MCF 10A (cell line): ENCODE results near the gene VAV2. TPM values are rescaled to one million over a fixed set of nuclear protein-coding genes. Genes with fewer than 3 reads are reported as not detected.

ENCODE experiments used
- BruUV-seq: library from RNA; stranded (reverse); fragments of 400-500 nt; replicated peaks from 2 replicates; lab custom pipeline; 2021; lab: Mats Ljungman, UMichigan
- CTCF ChIA-PET: fragments of 300-600 bp; sonication (Branson Sonifier 250); formaldehyde crosslinking; extraction: SDS; loops from one replicate; lab custom pipeline; 2021; ENCODE audit warnings: antibody characterized with exemption, inconsistent platforms; lab: Yijun Ruan, JAX
- POLR2A ChIA-PET: fragments of 300-600, 350-650 bp; sonication (Branson Sonifier 250); formaldehyde crosslinking; extraction: SDS; loops from one replicate; lab custom pipeline; 2020; ENCODE audit warnings: antibody characterized with exemption, inconsistent platforms; lab: Yijun Ruan, JAX
- DNase-seq: peaks from one replicate; pipeline ENCODE4 v3.0.0-alpha.2; 2018; ENCODE audit not compliant: unreplicated experiment
- H3K27ac Mint-ChIP-seq: one replicate; pipeline ENCODE4 v1.8.0; 2022; ENCODE audit warnings: mild to moderate bottlenecking, low read depth, mixed read lengths; ENCODE audit not compliant: unreplicated experiment
- H3K27me3 Mint-ChIP-seq: one replicate; pipeline ENCODE4 v1.8.0; 2022; ENCODE audit warnings: mixed read lengths; ENCODE audit not compliant: insufficient read depth, unreplicated experiment
- H3K36me3 Mint-ChIP-seq: one replicate; pipeline ENCODE4 v1.8.0; 2022; ENCODE audit warnings: mild to moderate bottlenecking, moderate library complexity, mixed read lengths; ENCODE audit not compliant: insufficient read depth, unreplicated experiment
- H3K4me1 Mint-ChIP-seq: one replicate; pipeline ENCODE4 v1.8.0; 2022; ENCODE audit warnings: mixed read lengths; ENCODE audit not compliant: insufficient read depth, unreplicated experiment
- H3K4me3 Mint-ChIP-seq: one replicate; pipeline ENCODE4 v1.8.0; 2022; ENCODE audit warnings: mild to moderate bottlenecking, moderate library complexity, mixed read lengths; ENCODE audit not compliant: unreplicated experiment
- H3K9me3 Mint-ChIP-seq: one replicate; pipeline ENCODE4 v1.8.0; 2022; ENCODE audit warnings: mixed read lengths; ENCODE audit not compliant: unreplicated experiment
- intact Hi-C: fragments of 100-400 bp; cut with micrococcal nuclease; formaldehyde crosslinking; loops from 2 replicates; pipeline ENCODE4 v1.14.1; 2022
- total RNA-seq: library from RNA; stranded (reverse); gene quantifications from 2 replicates; pipeline ENCODE4 v1.2.3, GENCODE V29; 2022
- TF ChIP-seq, protein P1 (sequence below): fragments of 200-600 bp; IDR thresholded peaks from one replicate; pipeline ENCODE4 v1.8.0; 2022; ENCODE audit warnings: antibody characterized with exemption, mild to moderate bottlenecking; ENCODE audit not compliant: unreplicated experiment

VAV2 gene
- total RNA-seq, 1 experiment from 2014 or later = 31.0 TPM

GRCh38 chr9:133835262-133835901 lies 156.7 kb downstream of the VAV2 start:
- DNase-seq = no peak

DNA sequence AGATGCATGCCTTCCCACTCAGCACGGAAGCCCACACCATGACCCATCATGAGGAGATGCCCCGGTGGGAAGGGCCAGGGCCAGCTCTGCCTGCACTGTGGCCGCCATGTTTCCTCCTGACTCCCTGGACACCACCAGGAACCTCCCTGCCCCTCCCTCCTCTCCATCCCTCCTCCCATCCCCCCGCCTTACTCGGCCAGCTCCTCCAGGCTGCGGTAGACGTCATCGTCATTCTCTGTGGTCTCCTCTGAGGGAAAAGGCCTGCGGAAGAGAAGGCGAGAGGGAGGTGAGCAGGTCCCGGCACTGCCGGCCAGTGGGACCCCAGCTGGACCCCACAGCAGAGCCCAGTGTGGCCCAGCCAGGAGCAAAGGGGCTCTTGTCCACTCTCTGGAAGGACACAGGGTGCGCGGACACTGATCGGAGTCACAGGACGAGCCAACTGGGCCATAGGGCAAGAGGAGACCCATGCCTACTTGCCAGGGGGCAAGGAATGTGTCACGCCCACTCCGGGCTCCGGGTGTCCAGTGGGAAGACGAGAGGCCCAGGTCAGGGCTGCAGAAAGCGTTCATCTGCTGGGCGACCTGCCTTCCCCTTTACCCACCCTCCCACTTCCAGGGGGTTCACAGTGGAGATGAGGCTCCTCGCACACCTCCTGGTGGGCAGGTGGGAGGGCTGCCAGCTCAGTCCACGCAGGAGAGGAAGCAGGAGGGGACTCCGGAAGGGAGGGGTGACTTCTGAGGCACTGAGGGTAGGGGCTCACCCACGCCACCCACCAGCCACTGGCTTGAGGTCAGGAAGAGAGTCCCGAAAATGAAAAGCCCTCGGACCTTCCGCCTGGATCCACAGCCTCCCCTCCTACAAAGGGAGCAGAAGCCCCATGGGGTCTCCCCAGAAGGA lies 157.8 kb downstream of the VAV2 start:
- Mint-ChIP-seq H3K36me3 (peaks cover 17% of the 10 kb centered on the region), H3K27me3 (no peaks in the 10 kb centered on the region)

More at GRCh38 chr9:133835262-133835901, 156.7 kb downstream of the VAV2 start:
- H3K9me3 Mint-ChIP-seq = no peaks in the 10 kb centered on the region
- TF ChIP-seq, protein P1, sequence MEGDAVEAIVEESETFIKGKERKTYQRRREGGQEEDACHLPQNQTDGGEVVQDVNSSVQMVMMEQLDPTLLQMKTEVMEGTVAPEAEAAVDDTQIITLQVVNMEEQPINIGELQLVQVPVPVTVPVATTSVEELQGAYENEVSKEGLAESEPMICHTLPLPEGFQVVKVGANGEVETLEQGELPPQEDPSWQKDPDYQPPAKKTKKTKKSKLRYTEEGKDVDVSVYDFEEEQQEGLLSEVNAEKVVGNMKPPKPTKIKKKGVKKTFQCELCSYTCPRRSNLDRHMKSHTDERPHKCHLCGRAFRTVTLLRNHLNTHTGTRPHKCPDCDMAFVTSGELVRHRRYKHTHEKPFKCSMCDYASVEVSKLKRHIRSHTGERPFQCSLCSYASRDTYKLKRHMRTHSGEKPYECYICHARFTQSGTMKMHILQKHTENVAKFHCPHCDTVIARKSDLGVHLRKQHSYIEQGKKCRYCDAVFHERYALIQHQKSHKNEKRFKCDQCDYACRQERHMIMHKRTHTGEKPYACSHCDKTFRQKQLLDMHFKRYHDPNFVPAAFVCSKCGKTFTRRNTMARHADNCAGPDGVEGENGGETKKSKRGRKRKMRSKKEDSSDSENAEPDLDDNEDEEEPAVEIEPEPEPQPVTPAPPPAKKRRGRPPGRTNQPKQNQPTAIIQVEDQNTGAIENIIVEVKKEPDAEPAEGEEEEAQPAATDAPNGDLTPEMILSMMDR = no peak
- intact Hi-C loops = no loop called here
- peaks cover 8% of the 10 kb centered on the region for H3K36me3 Mint-ChIP-seq
- no peak overlapping the region for H3K27ac Mint-ChIP-seq
- ChIA-PET CTCF (interaction anchor here (0.5 kb wide), 1 partner anchor 158 kb away, joined by 4 read pairs; no protein-coding TSS in a partner anchor), POLR2A (no interaction called here)
- no peaks in the 10 kb centered on the region for H3K27me3 Mint-ChIP-seq
- BruUV-seq = no TSS peak
- H3K4me3 Mint-ChIP-seq = no peak overlapping the region
- H3K4me1 Mint-ChIP-seq = peaks cover 6% of the 10 kb centered on the region

GRCh38 chr9:133833388-133834025 lies 158.6 kb downstream of the VAV2 start:
- Mint-ChIP-seq H3K4me3 (no peak overlapping the region), H3K36me3 (peaks cover 18% of the 10 kb centered on the region), H3K4me1 (no peaks in the 10 kb centered on the region), H3K27me3 (no peaks in the 10 kb centered on the region), H3K9me3 (no peaks in the 10 kb centered on the region), H3K27ac (no peak overlapping the region)
- BruUV-seq = no TSS peak
- intact Hi-C loops = no loop called here
- CTCF ChIA-PET = no interaction called here
- no peak for DNase-seq
- POLR2A ChIA-PET = no interaction called here
- TF ChIP-seq, protein P1 = no peak

More for the DNA sequence above, 157.8 kb downstream of the VAV2 start:
- H3K4me1 Mint-ChIP-seq = peaks cover 6% of the 10 kb centered on the region
- POLR2A ChIA-PET = no interaction called here
- BruUV-seq = no TSS peak
- H3K27ac Mint-ChIP-seq = no peak overlapping the region
- DNase-seq = no peak
- intact Hi-C loops = no loop called here
- H3K9me3 Mint-ChIP-seq = no peaks in the 10 kb centered on the region
- no peak overlapping the region for H3K4me3 Mint-ChIP-seq
- TF ChIP-seq, protein P1 = no peak
- CTCF ChIA-PET = no interaction called here

- DNase-seq = no peak
- Mint-ChIP-seq H3K4me1 (no peaks in the 10 kb centered on the region), H3K4me3 (no peak overlapping the region), H3K27me3 (no peaks in the 10 kb centered on the region), H3K36me3 (peaks cover 18% of the 10 kb centered on the region), H3K27ac (no peak overlapping the region), H3K9me3 (no peaks in the 10 kb centered on the region)
- POLR2A ChIA-PET = interaction anchor here (0.5 kb wide), 1 partner anchor 240 kb away, joined by 3 read pairs; no protein-coding TSS in a partner anchor
- intact Hi-C loops = no loop called here
- BruUV-seq = no TSS peak
- CTCF ChIA-PET = interaction anchor here (1.5 kb wide), 1 partner anchor 50 kb away, joined by 4 read pairs; no protein-coding TSS in a partner anchor
- TF ChIP-seq, protein P1 = no peak
Observed at GRCh38 chr9:133832877-133833276, 159.2 kb downstream of the VAV2 start.
